MCF 10A (cell line): ENCODE data around the gene FUNDC1. TPM values are rescaled to one million over a fixed set of nuclear protein-coding genes. Genes with fewer than 3 reads are reported as not detected.
"Not testable (repeated sequence)": the region's sequence is repeated elsewhere in the genome, so short reads cannot be mapped to it uniquely, and the experiment has no call there.

Experiments
- BruUV-seq: library from RNA; stranded (reverse); fragments of 400-500 nt; replicated peaks from 2 replicates; lab custom pipeline; 2021; lab: Mats Ljungman, UMichigan
- CTCF ChIA-PET: fragments of 300-600 bp; sonication (Branson Sonifier 250); formaldehyde crosslinking; extraction: SDS; loops from one replicate; lab custom pipeline; 2021; ENCODE audit warnings: antibody characterized with exemption, inconsistent platforms; lab: Yijun Ruan, JAX
- POLR2A ChIA-PET: fragments of 300-600, 350-650 bp; sonication (Branson Sonifier 250); formaldehyde crosslinking; extraction: SDS; loops from one replicate; lab custom pipeline; 2020; ENCODE audit warnings: antibody characterized with exemption, inconsistent platforms; lab: Yijun Ruan, JAX
- DNase-seq: peaks from one replicate; pipeline ENCODE4 v3.0.0-alpha.2; 2018; ENCODE audit not compliant: unreplicated experiment
- H3K27ac Mint-ChIP-seq: one replicate; pipeline ENCODE4 v1.8.0; 2022; ENCODE audit warnings: mild to moderate bottlenecking, low read depth, mixed read lengths; ENCODE audit not compliant: unreplicated experiment
- H3K27me3 Mint-ChIP-seq: one replicate; pipeline ENCODE4 v1.8.0; 2022; ENCODE audit warnings: mixed read lengths; ENCODE audit not compliant: insufficient read depth, unreplicated experiment
- H3K36me3 Mint-ChIP-seq: one replicate; pipeline ENCODE4 v1.8.0; 2022; ENCODE audit warnings: mild to moderate bottlenecking, moderate library complexity, mixed read lengths; ENCODE audit not compliant: insufficient read depth, unreplicated experiment
- H3K4me1 Mint-ChIP-seq: one replicate; pipeline ENCODE4 v1.8.0; 2022; ENCODE audit warnings: mixed read lengths; ENCODE audit not compliant: insufficient read depth, unreplicated experiment
- H3K4me3 Mint-ChIP-seq: one replicate; pipeline ENCODE4 v1.8.0; 2022; ENCODE audit warnings: mild to moderate bottlenecking, moderate library complexity, mixed read lengths; ENCODE audit not compliant: unreplicated experiment
- H3K9me3 Mint-ChIP-seq: one replicate; pipeline ENCODE4 v1.8.0; 2022; ENCODE audit warnings: mixed read lengths; ENCODE audit not compliant: unreplicated experiment
- intact Hi-C: fragments of 100-400 bp; cut with micrococcal nuclease; formaldehyde crosslinking; loops from 2 replicates; pipeline ENCODE4 v1.14.1; 2022
- total RNA-seq: library from RNA; stranded (reverse); gene quantifications from 2 replicates; pipeline ENCODE4 v1.2.3, GENCODE V29; 2022
- TF ChIP-seq, protein P1 (sequence below): fragments of 200-600 bp; IDR thresholded peaks from one replicate; pipeline ENCODE4 v1.8.0; 2022; ENCODE audit warnings: antibody characterized with exemption, mild to moderate bottlenecking; ENCODE audit not compliant: unreplicated experiment

Gene FUNDC1
- total RNA-seq, 1 experiment from 2014 or later, result 14.7 TPM

DNA sequence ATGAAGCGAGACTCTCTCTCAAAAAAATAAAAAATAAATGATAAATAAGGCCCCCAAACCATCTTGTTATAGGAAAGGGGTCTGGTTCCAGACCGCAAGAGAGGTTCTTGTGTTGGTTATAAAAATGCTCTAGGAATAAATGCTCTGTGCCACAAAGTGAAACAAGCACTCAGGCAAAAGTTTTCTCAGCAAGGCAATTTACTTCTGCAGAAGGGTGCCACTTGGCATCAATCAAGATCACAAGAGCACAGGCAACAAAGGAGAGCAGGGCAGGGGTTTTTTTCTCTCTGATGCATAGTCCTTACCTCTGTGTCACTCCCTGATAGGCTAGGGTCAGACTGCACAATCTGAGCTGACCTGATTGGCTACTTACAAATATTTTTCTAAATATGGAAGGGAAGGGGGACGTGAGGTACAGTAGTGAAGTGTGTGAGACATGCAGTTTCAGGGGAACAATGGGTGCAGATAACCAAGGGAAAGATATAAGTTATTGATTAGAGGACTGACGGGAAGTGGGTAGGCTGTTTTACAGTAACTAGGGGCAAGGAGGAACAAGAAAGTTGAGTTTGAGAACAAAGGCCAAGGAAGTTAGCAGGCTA, 29.8 kb upstream of the FUNDC1 start:
- Mint-ChIP-seq H3K27me3 (no peaks in the 10 kb centered on the region), H3K4me3 (no peak overlapping the region), H3K4me1 (no peaks in the 10 kb centered on the region), H3K27ac (no peak overlapping the region), H3K9me3 (peaks cover 8% of the 10 kb centered on the region), H3K36me3 (no peaks in the 10 kb centered on the region)
- ChIA-PET POLR2A (interaction anchor here (0.6 kb wide), 1 partner anchor 831 kb away, joined by 3 read pairs; no protein-coding TSS in a partner anchor), CTCF (no interaction called here)
- BruUV-seq, result no TSS peak
- DNase-seq, result no peak
- intact Hi-C loops, result no loop called here
- TF ChIP-seq, protein P1, sequence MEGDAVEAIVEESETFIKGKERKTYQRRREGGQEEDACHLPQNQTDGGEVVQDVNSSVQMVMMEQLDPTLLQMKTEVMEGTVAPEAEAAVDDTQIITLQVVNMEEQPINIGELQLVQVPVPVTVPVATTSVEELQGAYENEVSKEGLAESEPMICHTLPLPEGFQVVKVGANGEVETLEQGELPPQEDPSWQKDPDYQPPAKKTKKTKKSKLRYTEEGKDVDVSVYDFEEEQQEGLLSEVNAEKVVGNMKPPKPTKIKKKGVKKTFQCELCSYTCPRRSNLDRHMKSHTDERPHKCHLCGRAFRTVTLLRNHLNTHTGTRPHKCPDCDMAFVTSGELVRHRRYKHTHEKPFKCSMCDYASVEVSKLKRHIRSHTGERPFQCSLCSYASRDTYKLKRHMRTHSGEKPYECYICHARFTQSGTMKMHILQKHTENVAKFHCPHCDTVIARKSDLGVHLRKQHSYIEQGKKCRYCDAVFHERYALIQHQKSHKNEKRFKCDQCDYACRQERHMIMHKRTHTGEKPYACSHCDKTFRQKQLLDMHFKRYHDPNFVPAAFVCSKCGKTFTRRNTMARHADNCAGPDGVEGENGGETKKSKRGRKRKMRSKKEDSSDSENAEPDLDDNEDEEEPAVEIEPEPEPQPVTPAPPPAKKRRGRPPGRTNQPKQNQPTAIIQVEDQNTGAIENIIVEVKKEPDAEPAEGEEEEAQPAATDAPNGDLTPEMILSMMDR, result no peak

GRCh38 chrX:44570522-44570921, 27.9 kb upstream of the FUNDC1 start:
- POLR2A ChIA-PET, result interaction anchor here (0.8 to 1.1 kb wide), 2 partner anchors 28 to 294 kb away, joined by 3 read pairs; partner anchors contain the start of gene FUNDC1
- Mint-ChIP-seq H3K36me3 (no peaks in the 10 kb centered on the region), H3K27ac (no peak overlapping the region), H3K4me1 (no peaks in the 10 kb centered on the region), H3K9me3 (peaks cover 8% of the 10 kb centered on the region), H3K27me3 (peaks cover 11% of the 10 kb centered on the region), H3K4me3 (no peak overlapping the region)
- peak; percentile 37 for DNase-seq
- TF ChIP-seq, protein P1, result no peak
- no TSS peak for BruUV-seq
- intact Hi-C loops, result no loop called here
- CTCF ChIA-PET, result interaction anchor here (0.5 kb wide), 1 partner anchor 124 kb away, joined by 4 read pairs; no protein-coding TSS in a partner anchor

DNA sequence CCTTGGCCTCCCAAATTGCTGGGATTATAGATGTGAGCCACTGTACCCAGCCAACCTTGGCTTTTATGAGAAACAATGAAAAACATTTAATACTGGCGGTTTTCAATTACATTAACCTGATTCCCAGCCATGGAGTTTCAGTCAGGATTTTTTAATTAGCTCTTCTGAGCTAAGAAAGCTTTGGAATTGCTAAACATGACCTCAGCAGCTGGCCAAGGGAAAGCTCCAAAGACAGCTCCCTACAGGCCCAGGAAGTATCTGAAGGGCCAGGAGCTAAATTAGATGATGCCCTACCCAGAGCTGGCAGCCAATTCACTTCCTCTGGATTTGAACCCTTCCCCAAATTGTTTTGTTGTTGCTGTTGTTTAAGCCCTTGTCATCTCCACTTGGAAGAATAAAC, 26.5 kb upstream of the FUNDC1 start:
- Mint-ChIP-seq H3K4me3 (no peak overlapping the region), H3K36me3 (no peaks in the 10 kb centered on the region), H3K27ac (no peak overlapping the region), H3K9me3 (peaks cover 8% of the 10 kb centered on the region), H3K4me1 (no peaks in the 10 kb centered on the region), H3K27me3 (peaks cover 13% of the 10 kb centered on the region)
- no TSS peak for BruUV-seq
- POLR2A ChIA-PET, result no interaction called here
- CTCF ChIA-PET, result no interaction called here
- DNase-seq, result no peak
- intact Hi-C loops, result no loop called here
- TF ChIP-seq, protein P1, result no peak

GRCh38 chrX:44568196-44568595, 25.5 kb upstream of the FUNDC1 start:
- H3K27ac Mint-ChIP-seq, result no peak overlapping the region
- no peak overlapping the region for H3K4me3 Mint-ChIP-seq
- H3K27me3 Mint-ChIP-seq, result peaks cover 13% of the 10 kb centered on the region
- ChIA-PET POLR2A (no interaction called here), CTCF (no interaction called here)
- no peak for DNase-seq
- TF ChIP-seq, protein P1, result no peak
- H3K9me3 Mint-ChIP-seq, result peaks cover 8% of the 10 kb centered on the region
- H3K36me3 Mint-ChIP-seq, result no peaks in the 10 kb centered on the region
- intact Hi-C loops, result no loop called here
- no TSS peak for BruUV-seq
- no peaks in the 10 kb centered on the region for H3K4me1 Mint-ChIP-seq

DNA sequence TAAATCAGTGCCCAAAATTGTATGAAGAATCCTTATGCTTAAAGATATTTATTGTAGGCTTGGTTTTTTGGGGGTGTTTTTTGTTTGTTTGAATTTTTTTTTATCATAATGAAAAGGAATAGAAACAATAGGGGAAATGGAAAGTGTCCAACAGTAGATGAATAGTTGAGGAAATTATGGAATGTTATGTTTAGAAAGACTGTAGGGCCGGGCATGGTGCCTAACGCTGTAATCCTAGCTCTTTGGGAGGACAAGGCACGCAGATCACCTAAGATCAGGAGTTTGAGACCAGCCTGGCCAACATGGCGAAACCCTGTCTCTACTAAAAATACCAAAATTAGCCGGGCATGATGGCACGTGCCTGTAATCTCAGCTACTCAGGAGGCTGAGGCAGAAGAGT, 19.2 kb upstream of the FUNDC1 start:
- H3K9me3 Mint-ChIP-seq, POLR2A ChIA-PET, H3K4me3 Mint-ChIP-seq, H3K27ac Mint-ChIP-seq, intact Hi-C loops, BruUV-seq, H3K4me1 Mint-ChIP-seq, DNase-seq, H3K36me3 Mint-ChIP-seq: not testable (repeated sequence)
- peaks cover 24% of the 10 kb centered on the region for H3K27me3 Mint-ChIP-seq
- CTCF ChIA-PET, result interaction anchor here (0.6 to 1.5 kb wide), 2 partner anchors 14 to 79 kb away, joined by 3 to 6 read pairs; no protein-coding TSS in a partner anchor
